PC-9 (cell line): ENCODE measurements around the gene ZNF695.

Source experiments
- CTCF ChIP-seq: fragments of 200-600 bp; sonication (generic); conservative IDR thresholded peaks from 2 replicates; pipeline ENCODE4 v1.6.1; 2017; ENCODE audit warnings: mixed run types, antibody characterized with exemption, mild to moderate bottlenecking, moderate library complexity
- EZH2 ChIP-seq: fragments of 200-600 bp; sonication (generic); IDR thresholded peaks from 2 replicates; pipeline ENCODE4 v1.8.0; 2017; ENCODE audit warnings: antibody characterized with exemption, low read depth

GRCh38 chr1:246946366-246946765 lies 61.5 kb downstream of the ZNF695 start:
- TF ChIP-seq CTCF, result no peak
- no peak for TF ChIP-seq EZH2
